Fibroblast of skin of abdomen (primary cell): ENCODE results near the gene ERN1.

Experiments used
- DNase-seq: peaks from one replicate; pipeline ENCODE4 v3.0.0-alpha.2; 2013

ERN1 gene

GRCh38 chr17:64083563-64084085 is 46.3 kb downstream of the ERN1 start:
- DNase-seq: no peak

GRCh38 chr17:64083093-64083492 is 46.9 kb downstream of the ERN1 start:
- no peak for DNase-seq

GRCh38 chr17:64081802-64082799 is 47.8 kb downstream of the ERN1 start:
- DNase-seq: peak; percentile 82

- no peak for DNase-seq
Observed at GRCh38 chr17:64080174-64080618, 49.7 kb downstream of the ERN1 start.

GRCh38 chr17:64077379-64077778 is 52.6 kb downstream of the ERN1 start:
- DNase-seq: no peak

GRCh38 chr17:64075913-64076312 is 54.0 kb downstream of the ERN1 start:
- DNase-seq: peak; percentile 50

- DNase-seq: peak; percentile 63
Observed at GRCh38 chr17:64074704-64075426, 55.1 kb downstream of the ERN1 start.

- no peak for DNase-seq
Observed at GRCh38 chr17:64073771-64074703, 55.9 kb downstream of the ERN1 start.

- DNase-seq: no peak
Observed at GRCh38 chr17:64071111-64071510, 58.8 kb downstream of the ERN1 start.

GRCh38 chr17:64070213-64070612 is 59.7 kb downstream of the ERN1 start:
- DNase-seq: no peak

GRCh38 chr17:64069143-64069542 is 60.8 kb downstream of the ERN1 start:
- no peak for DNase-seq

- DNase-seq: no peak
Observed at GRCh38 chr17:64067657-64068056, 62.3 kb downstream of the ERN1 start.

- DNase-seq: no peak
Observed at GRCh38 chr17:64066716-64067115, 63.2 kb downstream of the ERN1 start.

- DNase-seq: no peak
Observed at GRCh38 chr17:64065161-64065560, 64.8 kb downstream of the ERN1 start.

- no peak for DNase-seq
Observed at GRCh38 chr17:64064331-64064730, 65.6 kb downstream of the ERN1 start.

GRCh38 chr17:64063766-64064224 is 66.1 kb downstream of the ERN1 start:
- peak; percentile 10 for DNase-seq

- DNase-seq: no peak
Observed at GRCh38 chr17:64063088-64063487, 66.9 kb downstream of the ERN1 start.

GRCh38 chr17:64061178-64061898 is 68.6 kb downstream of the ERN1 start:
- no peak for DNase-seq

GRCh38 chr17:64060331-64060730 is 69.6 kb downstream of the ERN1 start:
- no peak for DNase-seq

GRCh38 chr17:64059756-64060155 is 70.2 kb downstream of the ERN1 start:
- DNase-seq: no peak

GRCh38 chr17:64058621-64059020 is 71.3 kb downstream of the ERN1 start:
- peak; percentile 13 for DNase-seq
